Measurements from ENCODE around the gene IGFLR1.

- TF ChIP-seq CTCF (IDR thresholded peaks at IDR 0.05; ENCODE audit: low read length), result no peak
- TF ChIP-seq EZH2phosphoT487 (IDR thresholded peaks at IDR 0.05; ENCODE audit: low read length), result no peak
Measured at GRCh38 chr19:35755131-35755549, 12.9 kb upstream of the IGFLR1 start.
